ENCODE results near the gene SLC39A12. TPM values are rescaled to one million over a fixed set of nuclear protein-coding genes. Genes with fewer than 3 reads are reported as not detected.

Gene SLC39A12
- polyA plus RNA-seq, 1 experiment, result not detected

GRCh38 chr10:18079665-18080295 lies 128.1 kb downstream of the SLC39A12 start:
- ChIA-PET POLR2A (interaction anchor here (0.6 to 1.0 kb wide), 2 partner anchors 20 to 74 kb away, joined by 3 to 5 read pairs; no protein-coding TSS in a partner anchor), CTCF (interaction anchor here (0.8 to 3.0 kb wide), 5 partner anchors 12 to 232 kb away, joined by 3 to 9 read pairs (median 4); no protein-coding TSS in a partner anchor)
- no peak for TF ChIP-seq CTCF (IDR thresholded peaks at IDR 0.05; ENCODE audit: low read depth, low read length)
- Histone ChIP-seq H3K27ac (ENCODE audit: low read depth, low read length) (no peak overlapping the region), H3K4me3 (ENCODE audit: low read depth, low read length) (no peak overlapping the region), H3K27me3 (ENCODE audit: control insufficient read depth, insufficient read depth, low read length) (peaks cover 6% of the 10 kb centered on the region), H3K9me3 (ENCODE audit: control insufficient read depth, insufficient read depth, low read length) (no peaks in the 10 kb centered on the region)
- peak; percentile 24 for DNase-seq (ENCODE audit: low read depth, low spot score)

GRCh38 chr10:18082381-18082780 lies 130.7 kb downstream of the SLC39A12 start:
- no peaks in the 10 kb centered on the region for H3K9me3 ChIP-seq (ENCODE audit: control insufficient read depth, insufficient read depth, low read length)
- no peak overlapping the region for H3K4me3 ChIP-seq (ENCODE audit: low read depth, low read length)
- DNase-seq (ENCODE audit: low read depth, low spot score), result no peak
- TF ChIP-seq CTCF (IDR thresholded peaks at IDR 0.05; ENCODE audit: low read depth, low read length), result no peak
- H3K27ac ChIP-seq (ENCODE audit: low read depth, low read length), result no peak overlapping the region
- peaks cover 9% of the 10 kb centered on the region for H3K27me3 ChIP-seq (ENCODE audit: control insufficient read depth, insufficient read depth, low read length)
- POLR2A ChIA-PET, result no interaction called here
- CTCF ChIA-PET, result interaction anchor here (3.0 kb wide), 1 partner anchor 22 kb away, joined by 9 read pairs; no protein-coding TSS in a partner anchor

- POLR2A ChIA-PET, result no interaction called here
- DNase-seq (ENCODE audit: low read depth, low spot score), result no peak
- H3K27ac ChIP-seq (ENCODE audit: low read depth, low read length), result no peak overlapping the region
- peaks cover 9% of the 10 kb centered on the region for H3K27me3 ChIP-seq (ENCODE audit: control insufficient read depth, insufficient read depth, low read length)
- H3K4me3 ChIP-seq (ENCODE audit: low read depth, low read length), result no peak overlapping the region
- H3K9me3 ChIP-seq (ENCODE audit: control insufficient read depth, insufficient read depth, low read length), result no peaks in the 10 kb centered on the region
- no peak for TF ChIP-seq CTCF (IDR thresholded peaks at IDR 0.05; ENCODE audit: low read depth, low read length)
- CTCF ChIA-PET, result no interaction called here
Observed at GRCh38 chr10:18085855-18086254, 134.1 kb downstream of the SLC39A12 start.

- ChIA-PET CTCF (interaction anchor here (1.5 kb wide), 1 partner anchor 16 kb away, joined by 4 read pairs; no protein-coding TSS in a partner anchor), POLR2A (no interaction called here)
- no peak for TF ChIP-seq CTCF (IDR thresholded peaks at IDR 0.05; ENCODE audit: low read depth, low read length)
- no peak for DNase-seq (ENCODE audit: low read depth, low spot score)
- H3K9me3 ChIP-seq (ENCODE audit: control insufficient read depth, insufficient read depth, low read length), result no peaks in the 10 kb centered on the region
- no peak overlapping the region for H3K27ac ChIP-seq (ENCODE audit: low read depth, low read length)
- no peak overlapping the region for H3K4me3 ChIP-seq (ENCODE audit: low read depth, low read length)
- H3K27me3 ChIP-seq (ENCODE audit: control insufficient read depth, insufficient read depth, low read length), result peaks cover 11% of the 10 kb centered on the region
Observed at GRCh38 chr10:18086746-18087145, 135.0 kb downstream of the SLC39A12 start.

- ChIA-PET POLR2A (no interaction called here), CTCF (interaction anchor here (1.5 kb wide), 1 partner anchor 16 kb away, joined by 4 read pairs; no protein-coding TSS in a partner anchor)
- H3K27me3 ChIP-seq (ENCODE audit: control insufficient read depth, insufficient read depth, low read length), result peaks cover 7% of the 10 kb centered on the region
- DNase-seq (ENCODE audit: low read depth, low spot score), result no peak
- no peaks in the 10 kb centered on the region for H3K9me3 ChIP-seq (ENCODE audit: control insufficient read depth, insufficient read depth, low read length)
- no peak for TF ChIP-seq CTCF (IDR thresholded peaks at IDR 0.05; ENCODE audit: low read depth, low read length)
- no peak overlapping the region for H3K4me3 ChIP-seq (ENCODE audit: low read depth, low read length)
- no peak overlapping the region for H3K27ac ChIP-seq (ENCODE audit: low read depth, low read length)
Observed at GRCh38 chr10:18087355-18087754, 135.6 kb downstream of the SLC39A12 start.

Data from AG04450 (cell line).